GM23338 (cell line): ENCODE data around the gene AK4.

Experiments
- CREB1 ChIP-seq: fragments of 250-450 bp; sonication (Bioruptor Pico); IDR thresholded peaks from 2 replicates; pipeline ENCODE4 v1.5.0; 2020; ENCODE audit warnings: low read depth, mild to moderate bottlenecking, moderate library complexity
- EZH2 ChIP-seq: fragments of 200-600 bp; sonication (generic); IDR thresholded peaks from one replicate; pipeline ENCODE4 v1.8.0; 2017; ENCODE audit warnings: antibody characterized with exemption, mild to moderate bottlenecking, low read depth; ENCODE audit not compliant: unreplicated experiment
- JUNB ChIP-seq: IDR thresholded peaks from one replicate; pipeline ENCODE4 v1.6.1; 2016; ENCODE audit warnings: antibody characterized with exemption; ENCODE audit not compliant: unreplicated experiment
- POLR2AphosphoS5 ChIP-seq: IDR thresholded peaks from 2 replicates; pipeline ENCODE4 v1.6.1; 2016; ENCODE audit warnings: antibody characterized with exemption, low read depth
- STAT1 ChIP-seq: IDR thresholded peaks from one replicate; pipeline ENCODE4 v1.6.1; 2016; ENCODE audit warnings: antibody characterized with exemption; ENCODE audit not compliant: unreplicated experiment
- TF ChIP-seq, protein P1 (sequence below), 2 experiments: fragments of 200-600 bp in 1 of 2; sonication (generic) in 1 of 2; conservative IDR thresholded peaks; 2 replicates each; pipeline versions ENCODE4 v1.5.1 to v1.6.1; 2016 to 2017; ENCODE audit warnings: antibody characterized with exemption in 2 of 2, low read depth in 2 of 2, mild to moderate bottlenecking in 2 of 2, moderate library complexity in 1 of 2
- TF ChIP-seq, protein P2 (sequence below): IDR thresholded peaks from one replicate; pipeline ENCODE4 v1.6.1; 2018; ENCODE audit warnings: antibody characterized with exemption; ENCODE audit not compliant: unreplicated experiment

GRCh38 chr1:65108025-65108642, 39.9 kb upstream of the AK4 start:
- TF ChIP-seq, protein P1, sequence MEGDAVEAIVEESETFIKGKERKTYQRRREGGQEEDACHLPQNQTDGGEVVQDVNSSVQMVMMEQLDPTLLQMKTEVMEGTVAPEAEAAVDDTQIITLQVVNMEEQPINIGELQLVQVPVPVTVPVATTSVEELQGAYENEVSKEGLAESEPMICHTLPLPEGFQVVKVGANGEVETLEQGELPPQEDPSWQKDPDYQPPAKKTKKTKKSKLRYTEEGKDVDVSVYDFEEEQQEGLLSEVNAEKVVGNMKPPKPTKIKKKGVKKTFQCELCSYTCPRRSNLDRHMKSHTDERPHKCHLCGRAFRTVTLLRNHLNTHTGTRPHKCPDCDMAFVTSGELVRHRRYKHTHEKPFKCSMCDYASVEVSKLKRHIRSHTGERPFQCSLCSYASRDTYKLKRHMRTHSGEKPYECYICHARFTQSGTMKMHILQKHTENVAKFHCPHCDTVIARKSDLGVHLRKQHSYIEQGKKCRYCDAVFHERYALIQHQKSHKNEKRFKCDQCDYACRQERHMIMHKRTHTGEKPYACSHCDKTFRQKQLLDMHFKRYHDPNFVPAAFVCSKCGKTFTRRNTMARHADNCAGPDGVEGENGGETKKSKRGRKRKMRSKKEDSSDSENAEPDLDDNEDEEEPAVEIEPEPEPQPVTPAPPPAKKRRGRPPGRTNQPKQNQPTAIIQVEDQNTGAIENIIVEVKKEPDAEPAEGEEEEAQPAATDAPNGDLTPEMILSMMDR (conservative IDR thresholded peaks at IDR 0.05; ENCODE audit: low read depth in 2 of 2) = no peak
- no peak for TF ChIP-seq EZH2
- TF ChIP-seq JUNB = no peak
- TF ChIP-seq, protein P2, sequence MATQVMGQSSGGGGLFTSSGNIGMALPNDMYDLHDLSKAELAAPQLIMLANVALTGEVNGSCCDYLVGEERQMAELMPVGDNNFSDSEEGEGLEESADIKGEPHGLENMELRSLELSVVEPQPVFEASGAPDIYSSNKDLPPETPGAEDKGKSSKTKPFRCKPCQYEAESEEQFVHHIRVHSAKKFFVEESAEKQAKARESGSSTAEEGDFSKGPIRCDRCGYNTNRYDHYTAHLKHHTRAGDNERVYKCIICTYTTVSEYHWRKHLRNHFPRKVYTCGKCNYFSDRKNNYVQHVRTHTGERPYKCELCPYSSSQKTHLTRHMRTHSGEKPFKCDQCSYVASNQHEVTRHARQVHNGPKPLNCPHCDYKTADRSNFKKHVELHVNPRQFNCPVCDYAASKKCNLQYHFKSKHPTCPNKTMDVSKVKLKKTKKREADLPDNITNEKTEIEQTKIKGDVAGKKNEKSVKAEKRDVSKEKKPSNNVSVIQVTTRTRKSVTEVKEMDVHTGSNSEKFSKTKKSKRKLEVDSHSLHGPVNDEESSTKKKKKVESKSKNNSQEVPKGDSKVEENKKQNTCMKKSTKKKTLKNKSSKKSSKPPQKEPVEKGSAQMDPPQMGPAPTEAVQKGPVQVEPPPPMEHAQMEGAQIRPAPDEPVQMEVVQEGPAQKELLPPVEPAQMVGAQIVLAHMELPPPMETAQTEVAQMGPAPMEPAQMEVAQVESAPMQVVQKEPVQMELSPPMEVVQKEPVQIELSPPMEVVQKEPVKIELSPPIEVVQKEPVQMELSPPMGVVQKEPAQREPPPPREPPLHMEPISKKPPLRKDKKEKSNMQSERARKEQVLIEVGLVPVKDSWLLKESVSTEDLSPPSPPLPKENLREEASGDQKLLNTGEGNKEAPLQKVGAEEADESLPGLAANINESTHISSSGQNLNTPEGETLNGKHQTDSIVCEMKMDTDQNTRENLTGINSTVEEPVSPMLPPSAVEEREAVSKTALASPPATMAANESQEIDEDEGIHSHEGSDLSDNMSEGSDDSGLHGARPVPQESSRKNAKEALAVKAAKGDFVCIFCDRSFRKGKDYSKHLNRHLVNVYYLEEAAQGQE = no peak
- no peak for TF ChIP-seq POLR2AphosphoS5
- no peak for TF ChIP-seq STAT1
- TF ChIP-seq CREB1 (CRISPR knock-in tag) = no peak
